NCI-H146 treated with DMSO at 0.1 percent for 48 hours (cell line): ENCODE results near the gene SPINK4.

Experiments used
- DNase-seq: peaks from one replicate; lab custom pipeline; 2025; ENCODE audit not compliant: unreplicated experiment; lab: John Stamatoyannopoulos, UW

Gene SPINK4

DNA sequence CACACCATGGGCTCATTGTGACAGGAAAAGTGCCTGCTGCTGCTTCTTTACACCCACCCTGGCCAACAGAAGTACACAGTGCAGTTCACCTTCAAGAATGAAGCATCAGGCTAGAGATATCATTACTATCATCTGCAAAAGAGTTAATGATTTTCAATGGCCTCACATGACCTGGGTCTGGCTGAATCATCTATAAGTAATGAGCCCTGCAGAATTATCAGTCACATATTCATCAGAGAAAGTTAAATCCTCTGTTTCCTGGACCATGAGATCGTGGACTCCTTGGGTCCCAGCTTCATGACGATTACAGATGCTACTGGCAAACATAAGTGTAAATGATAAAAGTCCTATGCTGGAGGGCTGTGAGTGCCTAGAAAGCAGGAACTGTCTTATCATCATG lies 16.3 kb downstream of the SPINK4 start:
- no peak for DNase-seq

GRCh38 chr9:33257276-33257675 lies 17.3 kb downstream of the SPINK4 start:
- DNase-seq: no peak

DNA sequence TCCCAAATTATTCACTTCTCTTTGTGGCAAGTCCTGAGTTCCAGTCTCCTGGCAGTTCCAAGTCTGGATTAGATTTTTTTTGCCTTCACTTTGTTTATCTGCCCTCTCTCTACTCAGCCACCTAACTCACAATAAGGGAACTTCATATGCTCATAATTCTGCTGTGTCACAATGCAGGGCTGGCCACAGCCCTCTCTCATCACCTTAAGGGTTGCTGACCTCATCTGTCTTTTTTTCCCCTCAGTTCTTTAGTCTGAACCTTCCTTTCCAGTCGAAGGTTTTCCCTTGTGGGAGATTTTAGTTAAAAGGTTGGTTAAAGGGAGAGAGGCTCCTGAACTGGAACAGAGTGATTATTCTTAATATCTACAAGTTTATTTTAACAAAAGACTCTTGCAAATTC lies 20.4 kb downstream of the SPINK4 start:
- no peak for DNase-seq

- DNase-seq: no peak
Observed at GRCh38 chr9:33263131-33264002, 23.4 kb downstream of the SPINK4 start.

DNA sequence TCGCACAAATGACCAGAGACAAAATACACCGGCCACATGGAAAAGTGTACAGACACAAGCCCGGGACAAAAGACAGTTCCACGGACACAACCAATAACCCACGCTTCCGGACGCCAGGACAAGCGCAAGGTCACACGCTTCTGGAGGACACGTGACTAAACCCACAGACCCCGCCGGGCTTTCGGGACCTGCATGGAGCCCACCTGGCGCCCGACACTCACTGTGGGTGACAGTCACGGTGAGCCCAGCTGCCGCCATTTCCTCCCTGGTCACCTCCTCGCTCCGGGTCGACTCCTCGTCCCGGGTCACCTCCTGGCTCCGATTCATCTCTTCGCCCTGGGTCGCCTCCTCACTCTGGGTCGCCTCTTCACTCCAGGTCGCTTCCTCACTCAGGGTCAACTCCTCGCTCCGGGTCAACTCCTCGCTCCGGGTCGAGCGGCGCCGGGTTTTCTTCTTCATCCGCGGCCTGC lies 24.1 kb downstream of the SPINK4 start:
- DNase-seq: no peak

- DNase-seq: peak; percentile 98
Observed at GRCh38 chr9:33264473-33265177, 24.7 kb downstream of the SPINK4 start, which contains the start of the genes BAG1 and CHMP5. BAG1 (minus strand) TSS chr9:33264708. CHMP5 (plus strand) TSS chr9:33265049; CDS start chr9:33265079, 30 bp downstream.

DNA sequence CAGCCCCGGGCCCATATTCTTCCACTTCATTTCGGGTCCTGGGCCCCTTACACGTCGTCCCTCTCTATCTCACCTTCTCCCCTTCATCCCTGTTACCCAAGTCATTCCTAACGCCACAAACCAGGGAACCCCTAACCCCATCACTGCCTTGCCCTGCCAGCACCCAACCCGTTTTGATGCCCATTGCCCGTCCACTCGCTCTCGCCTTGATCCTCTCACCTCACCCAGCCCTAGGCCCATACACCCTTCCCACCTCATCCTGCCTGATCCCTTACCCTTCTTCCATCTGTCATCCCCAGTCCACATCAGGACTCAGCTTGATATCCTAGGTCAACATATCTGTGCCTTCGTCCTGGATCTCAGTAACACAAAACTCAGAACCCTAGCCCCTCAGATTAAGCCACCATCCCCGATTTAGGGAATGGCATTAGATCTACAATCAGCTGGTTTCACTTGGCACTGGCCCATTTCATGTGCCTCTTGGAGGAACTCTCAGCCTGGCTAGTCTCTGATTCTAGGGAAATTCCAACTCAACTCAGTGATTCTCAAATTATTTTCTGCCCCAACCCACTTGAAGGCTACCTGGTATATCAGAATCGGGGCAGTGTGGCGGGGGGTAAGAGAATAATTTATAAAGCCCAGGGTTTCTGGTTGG lies 25.4 kb downstream of the SPINK4 start:
- DNase-seq: no peak

- DNase-seq: no peak
Observed at GRCh38 chr9:33267151-33267767, 27.3 kb downstream of the SPINK4 start.

GRCh38 chr9:33270146-33270545 lies 30.2 kb downstream of the SPINK4 start:
- no peak for DNase-seq

DNA sequence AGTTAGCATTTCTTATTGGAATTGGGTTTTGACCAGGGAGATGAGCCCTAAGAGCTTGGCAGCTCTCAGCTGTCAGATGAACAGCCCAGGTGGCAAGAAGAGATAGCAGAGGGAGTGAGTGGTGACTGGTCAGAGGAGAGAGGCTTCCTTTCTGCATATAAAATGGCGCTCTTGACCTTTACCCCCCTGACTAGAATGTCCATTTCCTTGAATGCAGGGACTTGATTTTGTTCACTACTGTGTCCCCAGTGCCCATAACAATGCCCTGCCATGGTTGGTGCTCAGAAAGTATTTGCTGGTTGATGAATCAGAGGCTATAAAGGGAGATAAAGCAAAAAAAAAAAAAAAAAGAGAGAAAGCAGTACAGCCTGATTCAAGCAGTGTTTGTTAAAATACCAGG lies 32.1 kb downstream of the SPINK4 start:
- no peak for DNase-seq

DNA sequence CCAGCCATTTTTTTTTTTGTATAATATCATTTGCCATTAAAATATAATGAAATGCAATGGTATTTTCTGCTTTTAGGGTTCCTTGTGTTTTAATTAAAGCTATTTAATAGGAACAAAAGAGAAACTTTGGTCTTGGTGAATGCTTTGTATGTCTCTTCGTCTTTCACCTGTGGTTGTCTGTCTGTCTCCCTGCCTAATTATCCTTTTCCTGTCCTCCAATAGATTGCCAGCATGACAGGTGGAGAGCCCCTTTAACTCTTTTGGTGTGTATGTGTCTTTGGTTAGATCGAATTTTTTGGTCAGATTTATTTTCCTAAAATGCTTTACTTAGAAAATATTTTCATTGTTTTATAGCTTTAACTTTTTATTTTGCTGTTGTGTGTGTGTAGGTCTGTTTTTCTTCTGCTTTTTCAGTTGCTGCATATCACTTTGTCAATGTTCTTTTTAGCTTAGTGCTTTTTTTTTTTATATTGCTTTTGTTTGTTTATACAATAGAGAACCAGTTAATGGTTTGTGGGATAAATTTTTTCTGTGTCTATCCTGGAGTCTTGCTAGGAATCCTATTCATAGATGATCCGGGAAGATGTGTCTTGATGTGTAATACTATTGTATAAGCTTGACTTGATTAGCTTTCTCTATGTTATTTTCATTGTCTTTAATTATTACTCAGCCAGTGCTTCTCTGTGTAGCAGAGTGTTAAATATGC lies 33.5 kb downstream of the SPINK4 start:
- no peak for DNase-seq

DNA sequence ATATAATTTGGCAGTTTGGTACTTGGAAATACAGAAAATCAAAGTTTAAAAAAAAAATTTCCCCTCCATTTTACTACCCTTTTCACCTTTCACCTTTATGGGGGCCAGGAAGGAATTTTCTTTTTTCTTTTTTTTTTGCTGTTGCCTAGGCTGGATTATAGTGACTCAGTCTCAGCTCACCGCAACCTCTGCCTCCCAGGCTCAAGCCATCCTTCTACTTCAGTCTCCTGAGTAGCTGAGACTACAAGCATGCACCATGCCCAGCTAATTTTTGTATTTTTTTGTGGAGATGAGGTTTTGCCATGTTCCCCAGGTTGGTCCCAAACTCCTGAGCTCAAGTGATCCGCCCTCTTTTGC lies 34.0 kb downstream of the SPINK4 start:
- DNase-seq: no peak

DNA sequence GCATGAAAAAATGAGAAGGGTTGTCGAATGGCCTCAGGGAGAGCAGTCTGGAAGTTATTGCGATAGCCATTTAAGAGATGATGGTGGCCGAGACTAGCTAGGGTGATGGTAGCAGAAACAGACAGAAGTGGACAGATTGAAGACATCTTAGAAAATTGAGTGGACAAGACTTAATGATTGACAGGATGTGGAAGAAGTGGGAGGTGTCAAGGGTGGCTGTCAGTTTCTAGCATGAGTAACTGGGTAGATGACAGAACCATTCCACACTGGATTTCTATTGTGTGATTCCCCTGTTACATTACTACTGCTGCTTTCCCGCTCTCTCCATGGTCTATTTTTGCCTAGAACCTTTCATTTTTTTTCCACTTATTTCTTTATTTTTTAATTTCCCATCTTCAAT lies 37.5 kb downstream of the SPINK4 start:
- no peak for DNase-seq

- no peak for DNase-seq
Observed at GRCh38 chr9:33285502-33285901, 45.5 kb downstream of the SPINK4 start.

DNA sequence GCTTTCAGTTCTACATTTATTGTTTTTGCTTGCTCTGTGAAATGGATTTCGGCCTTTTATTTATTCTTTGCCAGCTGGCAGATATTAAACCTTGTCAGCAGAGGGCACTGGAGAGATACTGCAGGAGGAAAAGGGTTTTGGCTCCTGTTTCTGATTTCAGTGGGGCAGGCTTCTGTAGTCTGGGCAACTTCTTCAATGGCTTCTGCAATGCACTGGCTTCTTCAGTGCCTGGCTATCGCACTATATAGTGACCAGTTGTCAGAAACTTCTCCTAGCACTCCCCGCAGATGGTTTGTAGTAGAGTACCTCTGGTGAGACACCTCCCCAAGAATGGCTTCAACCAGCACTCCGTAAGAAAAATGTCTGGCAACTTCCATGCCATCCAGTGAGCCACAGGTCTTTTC lies 47.1 kb downstream of the SPINK4 start:
- peak; percentile 49 for DNase-seq

DNA sequence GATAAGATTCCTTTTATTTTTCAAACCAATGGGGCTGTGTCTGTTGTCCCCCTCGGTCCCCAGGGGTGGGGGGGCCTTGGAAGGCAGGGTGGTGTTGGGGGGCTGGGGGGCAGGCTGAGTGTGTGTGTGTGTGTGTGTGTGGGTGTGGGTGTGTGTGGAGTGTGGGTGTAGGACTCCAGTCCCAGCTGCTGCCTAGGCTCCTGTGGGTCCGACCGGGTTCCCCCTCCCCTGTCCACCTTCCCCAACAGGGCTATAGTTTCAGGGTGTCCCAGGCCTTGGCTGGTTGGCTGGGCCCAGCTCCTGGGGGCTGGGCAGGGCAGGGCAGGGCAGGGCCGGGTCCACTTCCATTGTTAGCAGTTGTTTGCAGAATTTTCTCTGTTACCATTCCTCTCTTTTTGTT lies 48.3 kb downstream of the SPINK4 start:
- no peak for DNase-seq

DNA sequence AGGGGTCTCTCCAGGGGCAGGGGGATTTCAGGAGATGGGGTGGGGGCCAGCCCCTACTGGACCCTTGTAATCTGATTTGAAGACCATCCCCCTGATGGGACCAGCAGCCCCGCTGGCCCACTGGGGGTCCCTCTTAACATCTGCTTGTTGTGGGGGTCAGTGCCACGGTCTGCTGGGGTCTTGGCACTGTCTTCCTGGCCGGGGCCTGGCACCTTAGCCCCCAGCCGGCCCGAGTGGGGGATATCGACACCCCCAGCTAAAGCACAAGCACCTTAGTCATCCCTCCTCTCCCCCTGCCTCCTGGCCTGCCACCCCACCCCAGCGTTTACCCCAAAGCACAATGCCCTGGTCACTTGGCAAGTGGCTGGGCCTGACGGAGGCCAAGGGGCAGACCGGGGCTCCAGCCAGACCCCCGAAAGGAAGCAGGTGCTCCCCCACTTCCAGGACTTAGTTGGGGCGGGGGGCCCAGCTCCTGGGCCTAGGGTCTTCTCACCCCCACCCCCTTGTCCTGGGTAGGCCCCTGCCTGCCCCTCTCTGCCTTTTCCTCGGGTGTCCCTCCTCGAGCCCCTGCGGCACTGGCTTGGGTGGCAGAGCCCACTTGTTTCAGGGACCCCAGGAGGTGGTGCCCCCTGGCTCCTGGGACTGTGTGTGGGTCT lies 49.0 kb downstream of the SPINK4 start:
- no peak for DNase-seq

DNA sequence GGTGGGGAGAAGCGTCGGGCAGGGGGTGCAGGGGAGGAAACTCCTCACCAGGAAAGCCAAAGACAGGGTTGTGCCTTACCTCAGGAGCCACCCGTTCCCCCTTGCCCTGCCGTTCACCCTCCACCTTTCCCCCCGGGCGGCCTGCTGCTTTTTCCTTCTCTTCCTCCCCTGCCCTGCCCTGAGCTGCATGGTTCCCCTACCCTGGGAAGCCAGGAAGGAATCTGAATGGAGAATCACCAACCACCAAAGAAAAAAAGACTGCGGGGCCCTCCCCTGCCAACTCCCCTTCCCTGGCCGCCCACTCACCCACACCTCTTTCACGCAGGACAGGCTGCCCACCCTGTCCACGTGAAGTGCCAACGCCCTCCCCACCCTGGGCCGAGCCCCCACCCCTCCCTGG lies 49.5 kb downstream of the SPINK4 start:
- no peak for DNase-seq

GRCh38 chr9:33289936-33290246 lies 49.9 kb downstream of the SPINK4 start:
- DNase-seq: no peak
